GM08714 (cell line): ENCODE data around the gene MBNL2.
"Not testable (repeated sequence)": the region's sequence is repeated elsewhere in the genome, so short reads cannot be mapped to it uniquely, and the experiment has no call there.

Experiments used
- H3K4me3 ChIP-seq: fragments of 200-500 bp; sonication (Bioruptor generic); 2 replicates; pipeline ENCODE4 v1.5.1; 2014; ENCODE audit warnings: mild to moderate bottlenecking, low read length, inconsistent platforms
- ZNF274 ChIP-seq: IDR thresholded peaks from 2 replicates; pipeline ENCODE4 v1.6.1; 2012; ENCODE audit warnings: mild to moderate bottlenecking, low read depth, low read length

Gene MBNL2

GRCh38 chr13:97198753-97199152, 23.4 kb upstream of the MBNL2 start:
- H3K4me3 ChIP-seq = no peak overlapping the region
- no peak for TF ChIP-seq ZNF274

- no peak for TF ChIP-seq ZNF274
- no peak overlapping the region for H3K4me3 ChIP-seq
These were observed 22.7 kb upstream of the MBNL2 start for GRCh38 chr13:97199451-97199850.

GRCh38 chr13:97200081-97200942, 21.8 kb upstream of the MBNL2 start:
- TF ChIP-seq ZNF274 = no peak
- H3K4me3 ChIP-seq = no peak overlapping the region

- TF ChIP-seq ZNF274 = no peak
- H3K4me3 ChIP-seq = no peak overlapping the region
These were observed 19.4 kb upstream of the MBNL2 start for GRCh38 chr13:97202761-97203160.

- no peak overlapping the region for H3K4me3 ChIP-seq
- TF ChIP-seq ZNF274 = no peak
These were observed 16.7 kb upstream of the MBNL2 start for GRCh38 chr13:97205465-97205864.

GRCh38 chr13:97205982-97206381, 16.2 kb upstream of the MBNL2 start:
- H3K4me3 ChIP-seq = no peak overlapping the region
- TF ChIP-seq ZNF274 = no peak

- H3K4me3 ChIP-seq = not testable (repeated sequence)
These were observed 14.9 kb upstream of the MBNL2 start for GRCh38 chr13:97207252-97207651.

GRCh38 chr13:97211300-97211699, 10.8 kb upstream of the MBNL2 start:
- H3K4me3 ChIP-seq = no peak overlapping the region
- TF ChIP-seq ZNF274 = no peak

- H3K4me3 ChIP-seq = no peak overlapping the region
- no peak for TF ChIP-seq ZNF274
These were observed 10.1 kb upstream of the MBNL2 start for GRCh38 chr13:97212004-97212403.

- no peak for TF ChIP-seq ZNF274
These were observed 9.5 kb upstream of the MBNL2 start for GRCh38 chr13:97212601-97213040.

GRCh38 chr13:97214921-97215320, 7.2 kb upstream of the MBNL2 start:
- no peak overlapping the region for H3K4me3 ChIP-seq
- no peak for TF ChIP-seq ZNF274

More at GRCh38 chr13:97212601-97213040, 9.5 kb upstream of the MBNL2 start:
- H3K4me3 ChIP-seq = no peak overlapping the region

GRCh38 chr13:97215325-97215724, 6.8 kb upstream of the MBNL2 start:
- no peak overlapping the region for H3K4me3 ChIP-seq
- no peak for TF ChIP-seq ZNF274

GRCh38 chr13:97219226-97219625, 2.9 kb upstream of the MBNL2 start:
- TF ChIP-seq ZNF274 = no peak

GRCh38 chr13:97220151-97220900, 1.8 kb upstream of the MBNL2 start:
- no peak for TF ChIP-seq ZNF274

More at GRCh38 chr13:97219226-97219625, 2.9 kb upstream of the MBNL2 start:
- no peak overlapping the region for H3K4me3 ChIP-seq

GRCh38 chr13:97221046-97221445, 1.1 kb upstream of the MBNL2 start:
- no peak overlapping the region for H3K4me3 ChIP-seq

More at GRCh38 chr13:97220151-97220900, 1.8 kb upstream of the MBNL2 start:
- H3K4me3 ChIP-seq = no peak overlapping the region

More at GRCh38 chr13:97221046-97221445, 1.1 kb upstream of the MBNL2 start:
- TF ChIP-seq ZNF274 = no peak
